ENCODE measurements around the gene MAP4K1. TPM values are rescaled to one million over a fixed set of nuclear protein-coding genes. Genes with fewer than 3 reads are reported as not detected.

Gene MAP4K1
- total and polyA plus RNA-seq, 2 of the 13 experiments (the other 11 are each of a cell fraction or from before 2014, with no cell fraction given) = 0.24 to 0.89 TPM

DNA sequence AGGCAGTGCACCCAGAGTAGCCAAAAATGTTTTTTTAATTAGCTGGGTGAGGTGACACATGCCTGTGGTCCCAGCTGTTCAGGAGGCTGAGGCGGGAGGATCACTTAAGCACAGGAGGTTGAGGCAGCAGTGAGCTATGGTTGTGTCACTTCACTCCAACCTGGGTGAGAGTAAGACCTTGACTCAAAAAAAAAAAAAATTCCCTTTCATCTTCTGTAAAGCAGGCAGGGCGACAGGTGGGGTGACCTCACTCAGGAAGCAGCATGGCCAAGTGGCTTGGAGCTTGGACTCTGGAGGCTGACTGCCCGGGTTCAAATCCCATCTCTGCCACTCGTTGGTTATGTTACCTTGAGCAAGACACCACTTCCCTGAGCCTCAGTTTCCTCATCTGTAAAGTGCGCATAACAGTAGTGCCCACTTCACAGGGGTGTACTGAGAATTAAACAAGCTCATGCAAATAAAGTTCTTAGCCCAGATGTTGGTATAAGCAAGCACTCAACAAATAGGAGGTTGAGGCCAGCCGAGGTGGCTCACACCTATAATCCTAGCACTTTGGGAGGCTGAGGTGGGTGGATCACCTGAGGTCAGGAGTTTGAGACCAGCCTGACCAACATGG, 48.3 kb downstream of the MAP4K1 start:
- BruUV-seq (replicated peaks) = no TSS peak
- H3K4me2 ChIP-seq (ENCODE audit: low read depth, low read length) = no peak overlapping the region
- no peak overlapping the region for H3K27ac ChIP-seq (ENCODE audit: extremely low read length, insufficient read depth, low read length)
- DNase-seq (ENCODE audit: low spot score) = peak; percentile 44
- WGBS (ENCODE audit: low lambda C conversion rate) = 10% methylated on average over 6 of the region's 6 CpGs
- intact Hi-C loops (cut with micrococcal nuclease; ENCODE audit: unreplicated experiment) (no loop called here), in situ Hi-C loops (cut with HindIII; ENCODE audit: extremely low pct_ligation_motif_present, low pct_unique_long_range_greater_than_20kb) (no loop called here)
- H4K20me1 ChIP-seq (ENCODE audit: insufficient read depth, low read length) = no peaks in the 10 kb centered on the region
- H3K36me3 ChIP-seq (replicated peaks in 1 of 2; ENCODE audit: control insufficient read depth in 1 of 2, insufficient read depth in 2 of 2, low read length in 2 of 2) = no peaks in the 10 kb centered on the region
- POLR2A ChIA-PET = interaction anchor here (1.1 kb wide), 1 partner anchor 49 kb away, joined by 4 read pairs; the partner anchor contains the start of gene EIF3K
- 0 out of 5 replicates have a peak, but pooled peaks cover 2 to 6% of the 10 kb centered on the region in 2 experiments for H3K27me3 ChIP-seq (ENCODE audit: control insufficient read depth in 1 of 2, insufficient read depth in 2 of 2, low read length in 2 of 2)
- ATAC-seq = no peak
- CTCF ChIA-PET (ENCODE audit: low intra/inter-chr PET ratio, low total read pairs) = no interaction called here
- H3K9me3 ChIP-seq (ENCODE audit: low read length) = no peaks in the 10 kb centered on the region
- no peak for FAIRE-seq
- no peaks in the 10 kb centered on the region for H3K4me1 ChIP-seq (ENCODE audit: insufficient read depth, low read length)
- no peak overlapping the region for H3K4me3 ChIP-seq (replicated peaks in 1 of 3; ENCODE audit: insufficient read depth in 1 of 3, low read depth in 2 of 3, low read length in 3 of 3)
- no peaks in the 10 kb centered on the region for H3K79me2 ChIP-seq (ENCODE audit: insufficient read depth, low read length)
- H2AFZ ChIP-seq (ENCODE audit: low read length) = no peak overlapping the region
- H3K9ac ChIP-seq (ENCODE audit: insufficient read depth, low read depth, low read length) = no peak overlapping the region
- no peak for TF ChIP-seq CENPBD1 (CRISPR knock-in tag; IDR thresholded peaks at IDR 0.05; ENCODE audit: borderline replicate concordance, low read depth)
- no peak for TF ChIP-seq ZNF512 (CRISPR knock-in tag; IDR thresholded peaks at IDR 0.05)
- TF ChIP-seq ZNF430 (CRISPR knock-in tag; IDR thresholded peaks at IDR 0.05) = no peak
- 0 out of 2 replicates have a peak, but pooled peaks have one; percentile 36 for TF ChIP-seq ZNF589 (CRISPR knock-in tag; conservative IDR thresholded peaks at IDR 0.05)
- no peak for TF ChIP-seq ZC3H13 (CRISPR knock-in tag; IDR thresholded peaks at IDR 0.05)
- no peak for TF ChIP-seq ZNF550 (CRISPR knock-in tag; IDR thresholded peaks at IDR 0.05; ENCODE audit: borderline replicate concordance)
- 0 out of 2 replicates have a peak, but pooled peaks have one; percentile 26 for TF ChIP-seq ZMYM2 (CRISPR knock-in tag; IDR thresholded peaks at IDR 0.05)
- no peak for TF ChIP-seq ZNF678 (CRISPR knock-in tag; IDR thresholded peaks at IDR 0.05)
- TF ChIP-seq PRMT3 (CRISPR knock-in tag; IDR thresholded peaks at IDR 0.05; ENCODE audit: borderline replicate concordance, low read depth) = no peak
- TF ChIP-seq, protein P1, sequence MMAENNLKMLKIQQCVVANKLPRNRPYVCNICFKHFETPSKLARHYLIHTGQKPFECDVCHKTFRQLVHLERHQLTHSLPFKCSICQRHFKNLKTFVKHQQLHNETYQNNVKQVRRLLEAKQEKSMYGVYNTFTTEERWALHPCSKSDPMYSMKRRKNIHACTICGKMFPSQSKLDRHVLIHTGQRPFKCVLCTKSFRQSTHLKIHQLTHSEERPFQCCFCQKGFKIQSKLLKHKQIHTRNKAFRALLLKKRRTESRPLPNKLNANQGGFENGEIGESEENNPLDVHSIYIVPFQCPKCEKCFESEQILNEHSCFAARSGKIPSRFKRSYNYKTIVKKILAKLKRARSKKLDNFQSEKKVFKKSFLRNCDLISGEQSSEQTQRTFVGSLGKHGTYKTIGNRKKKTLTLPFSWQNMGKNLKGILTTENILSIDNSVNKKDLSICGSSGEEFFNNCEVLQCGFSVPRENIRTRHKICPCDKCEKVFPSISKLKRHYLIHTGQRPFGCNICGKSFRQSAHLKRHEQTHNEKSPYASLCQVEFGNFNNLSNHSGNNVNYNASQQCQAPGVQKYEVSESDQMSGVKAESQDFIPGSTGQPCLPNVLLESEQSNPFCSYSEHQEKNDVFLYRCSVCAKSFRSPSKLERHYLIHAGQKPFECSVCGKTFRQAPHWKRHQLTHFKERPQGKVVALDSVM (CRISPR knock-in tag; IDR thresholded peaks at IDR 0.05) = peak; percentile 67
- TF ChIP-seq ZNF629 (CRISPR knock-in tag; conservative IDR thresholded peaks at IDR 0.05) = peak; percentile 41; the same call in 1 of the 2 replicates
- TF ChIP-seq, protein P2, sequence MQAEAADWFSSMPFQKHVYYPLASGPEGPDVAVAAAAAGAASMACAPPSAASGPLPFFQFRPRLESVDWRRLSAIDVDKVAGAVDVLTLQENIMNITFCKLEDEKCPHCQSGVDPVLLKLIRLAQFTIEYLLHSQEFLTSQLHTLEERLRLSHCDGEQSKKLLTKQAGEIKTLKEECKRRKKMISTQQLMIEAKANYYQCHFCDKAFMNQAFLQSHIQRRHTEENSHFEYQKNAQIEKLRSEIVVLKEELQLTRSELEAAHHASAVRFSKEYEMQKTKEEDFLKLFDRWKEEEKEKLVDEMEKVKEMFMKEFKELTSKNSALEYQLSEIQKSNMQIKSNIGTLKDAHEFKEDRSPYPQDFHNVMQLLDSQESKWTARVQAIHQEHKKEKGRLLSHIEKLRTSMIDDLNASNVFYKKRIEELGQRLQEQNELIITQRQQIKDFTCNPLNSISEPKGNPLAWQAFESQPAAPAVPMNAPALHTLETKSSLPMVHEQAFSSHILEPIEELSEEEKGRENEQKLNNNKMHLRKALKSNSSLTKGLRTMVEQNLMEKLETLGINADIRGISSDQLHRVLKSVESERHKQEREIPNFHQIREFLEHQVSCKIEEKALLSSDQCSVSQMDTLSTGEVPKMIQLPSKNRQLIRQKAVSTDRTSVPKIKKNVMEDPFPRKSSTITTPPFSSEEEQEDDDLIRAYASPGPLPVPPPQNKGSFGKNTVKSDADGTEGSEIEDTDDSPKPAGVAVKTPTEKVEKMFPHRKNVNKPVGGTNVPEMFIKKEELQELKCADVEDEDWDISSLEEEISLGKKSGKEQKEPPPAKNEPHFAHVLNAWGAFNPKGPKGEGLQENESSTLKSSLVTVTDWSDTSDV (CRISPR knock-in tag; IDR thresholded peaks at IDR 0.05) = no peak
- no peak for TF ChIP-seq NCOA5 (CRISPR knock-in tag; IDR thresholded peaks at IDR 0.05)
- TF ChIP-seq NONO (IDR thresholded peaks at IDR 0.05) = no peak
- no peak for TF ChIP-seq NONO (CRISPR knock-in tag; conservative IDR thresholded peaks at IDR 0.05)
- TF ChIP-seq, protein P3, sequence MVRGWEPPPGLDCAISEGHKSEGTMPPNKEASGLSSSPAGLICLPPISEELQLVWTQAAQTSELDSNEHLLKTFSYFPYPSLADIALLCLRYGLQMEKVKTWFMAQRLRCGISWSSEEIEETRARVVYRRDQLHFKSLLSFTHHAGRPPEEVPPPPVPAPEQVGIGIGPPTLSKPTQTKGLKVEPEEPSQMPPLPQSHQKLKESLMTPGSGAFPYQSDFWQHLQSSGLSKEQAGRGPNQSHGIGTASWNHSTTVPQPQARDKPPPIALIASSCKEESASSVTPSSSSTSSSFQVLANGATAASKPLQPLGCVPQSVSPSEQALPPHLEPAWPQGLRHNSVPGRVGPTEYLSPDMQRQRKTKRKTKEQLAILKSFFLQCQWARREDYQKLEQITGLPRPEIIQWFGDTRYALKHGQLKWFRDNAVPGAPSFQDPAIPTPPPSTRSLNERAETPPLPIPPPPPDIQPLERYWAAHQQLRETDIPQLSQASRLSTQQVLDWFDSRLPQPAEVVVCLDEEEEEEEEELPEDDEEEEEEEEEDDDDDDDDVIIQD (CRISPR knock-in tag; IDR thresholded peaks at IDR 0.05; ENCODE audit: low read depth) = no peak

Data from HepG2 (cell line).